PFSK-1 (cell line): ENCODE measurements around the gene AGER. TPM values are rescaled to one million over a fixed set of nuclear protein-coding genes. Genes with fewer than 3 reads are reported as not detected.
A peak's percentile ranks its signal among the peaks of the same experiment; 100 is the strongest.

Source experiments
- FOXP2 ChIP-seq: optimal IDR thresholded peaks from 2 replicates; pipeline ENCODE3; 2011; ENCODE audit warnings: borderline replicate concordance, control low read depth, inconsistent platforms; ENCODE audit not compliant: insufficient read depth; ENCODE audit errors: extremely low read length, extremely low read depth
- POLR2AphosphoS5 ChIP-seq: IDR thresholded peaks from 2 replicates; pipeline ENCODE4 v1.6.1; 2012; ENCODE audit warnings: low read depth, mild to moderate bottlenecking, control low read depth, low read length, moderate library complexity
- REST ChIP-seq, 2 experiments: IDR thresholded peaks; 2 replicates each; pipeline versions ENCODE4 v1.6.1 to v1.8.0; 2011 to 2012; ENCODE audit warnings: low read depth in 2 of 2, low read length in 2 of 2, control low read depth in 1 of 2, inconsistent platforms in 1 of 2, mild to moderate bottlenecking in 1 of 2, moderate library complexity in 1 of 2; ENCODE audit not compliant: insufficient read depth in 1 of 2
- SIN3A ChIP-seq: IDR thresholded peaks from 2 replicates; pipeline ENCODE4 v1.6.1; 2012; ENCODE audit warnings: mild to moderate bottlenecking, low read length, moderate library complexity, borderline replicate concordance; ENCODE audit not compliant: insufficient read depth
- TAF1 ChIP-seq: IDR thresholded peaks from 2 replicates; pipeline ENCODE4 v1.6.1; 2012; ENCODE audit warnings: low read length, control low read depth, borderline replicate concordance; ENCODE audit not compliant: insufficient read depth
- polyA plus RNA-seq: library from polyadenylated mRNA; unstranded; fragments of >200 nt; gene quantifications from one replicate; pipeline ENCODE4 v1.2.1, GENCODE V29; 2012; ENCODE audit warnings: low read depth, missing spikeins; ENCODE audit not compliant: insufficient read length

AGER gene
- 7.0 TPM for polyA plus RNA-seq

GRCh38 chr6:32184084-32184640 lies at the start of gene AGER:
TSS of gene AGER (minus strand) at chr6:32184253. CDS start at chr6:32184222, 31 bp downstream.
- TF ChIP-seq POLR2AphosphoS5 (peak; percentile 48), FOXP2 (no peak)

- TF ChIP-seq TAF1: no peak
Observed at GRCh38 chr6:32226434-32226833, 42.4 kb upstream of the AGER start.

- no peak for TF ChIP-seq FOXP2
- TF ChIP-seq SIN3A: no peak
- TF ChIP-seq POLR2AphosphoS5: no peak
- no peak for TF ChIP-seq TAF1
- no peak for TF ChIP-seq REST (IDR thresholded peaks at IDR 0.05; ENCODE audit: insufficient read depth in 1 of 2, low read depth in 2 of 2, low read length in 2 of 2)
Observed at GRCh38 chr6:32224696-32225095, 40.6 kb upstream of the AGER start.

- TF ChIP-seq FOXP2 (peak; percentile 12), REST (IDR thresholded peaks at IDR 0.05; ENCODE audit: insufficient read depth in 1 of 2, low read depth in 2 of 2, low read length in 2 of 2) (no peak)
Observed at GRCh38 chr6:32223258-32224235, 39.5 kb upstream of the AGER start, which contains the start of gene NOTCH4. TSS of gene NOTCH4 (minus strand) at chr6:32224067. CDS start at chr6:32223928, 139 bp downstream.

GRCh38 chr6:32222333-32223230 lies 38.5 kb upstream of the AGER start:
- TF ChIP-seq POLR2AphosphoS5: no peak
- TF ChIP-seq SIN3A: no peak
- no peak for TF ChIP-seq FOXP2
- no peak for TF ChIP-seq REST (IDR thresholded peaks at IDR 0.05; ENCODE audit: insufficient read depth in 1 of 2, low read depth in 2 of 2, low read length in 2 of 2)
- TF ChIP-seq TAF1: no peak

- no peak for TF ChIP-seq POLR2AphosphoS5
- no peak for TF ChIP-seq TAF1
- TF ChIP-seq FOXP2: no peak
- no peak for TF ChIP-seq SIN3A
- TF ChIP-seq REST (IDR thresholded peaks at IDR 0.05; ENCODE audit: insufficient read depth in 1 of 2, low read depth in 2 of 2, low read length in 2 of 2): no peak
Observed at GRCh38 chr6:32220021-32220420, 36.0 kb upstream of the AGER start.
